GM21360 (cell line): ENCODE results near the gene PRKD1.

Source experiments
- ATAC-seq: cut with Tn5 transposase; IDR thresholded peaks from one replicate; pipeline ENCODE4 v1.9.1; 2021; ENCODE audit warnings: mild to moderate bottlenecking, moderate library complexity; ENCODE audit not compliant: unreplicated experiment

PRKD1 gene

DNA sequence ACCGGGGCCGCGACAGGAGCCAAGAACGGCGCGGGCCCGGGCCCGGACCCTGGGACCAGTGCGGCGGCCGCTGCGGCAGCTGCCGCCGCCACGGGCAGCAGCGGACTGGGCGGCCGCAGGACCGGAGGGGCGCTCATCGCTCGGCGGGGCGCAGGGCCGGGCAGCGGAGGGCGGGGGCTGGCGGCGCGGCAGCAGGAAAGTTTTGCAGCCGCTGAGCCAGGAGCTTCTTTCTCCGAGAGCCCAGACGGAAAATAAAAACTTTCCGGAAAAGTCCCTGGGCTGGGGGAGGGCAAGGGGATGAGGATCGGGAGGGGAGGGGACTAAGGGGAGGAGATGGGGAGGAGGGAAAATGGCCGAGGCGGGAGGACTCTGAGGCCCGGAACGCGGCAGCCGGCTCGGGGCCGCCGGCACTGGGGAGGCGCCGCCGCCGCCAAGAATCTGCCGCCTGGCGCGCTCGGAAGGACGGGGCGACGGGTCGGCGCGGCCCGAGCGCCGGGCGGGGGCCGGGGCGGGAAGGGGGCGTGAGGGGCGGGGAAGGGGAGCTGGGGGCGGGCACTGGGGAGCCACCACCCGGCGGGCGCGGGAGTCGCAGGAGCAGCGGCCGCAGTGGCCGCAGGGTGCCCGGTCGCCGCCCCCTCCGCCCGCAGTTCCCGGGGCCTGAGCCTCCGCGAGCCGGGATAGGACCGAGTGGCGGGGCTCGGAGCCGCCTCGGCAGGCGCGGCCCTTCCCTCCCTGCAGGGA lies at the start of gene PRKD1:
Gene PRKD1 (minus strand): TSS at position 472 of the 741 bp plus-strand sequence.
- ATAC-seq = no peak

DNA sequence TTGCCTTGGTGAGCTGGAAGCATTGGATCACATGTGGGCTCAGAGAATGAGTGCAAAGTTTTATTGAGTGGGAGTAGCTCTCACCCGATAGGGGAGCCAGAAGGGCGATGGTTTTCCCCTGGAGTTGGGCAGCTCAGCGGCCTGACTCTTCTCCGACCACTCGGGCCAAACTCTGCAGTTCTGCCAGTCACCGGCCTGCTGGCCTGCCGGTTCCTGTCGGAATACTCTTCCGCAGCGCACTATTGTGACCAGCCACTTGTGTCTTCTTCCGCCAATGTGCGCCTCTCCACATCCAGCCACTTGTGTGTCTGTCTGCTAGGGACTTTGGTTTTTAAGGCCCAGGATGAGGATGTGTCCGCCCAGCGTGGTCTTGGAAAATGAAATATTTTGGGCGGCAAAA lies 43.5 kb upstream of the PRKD1 start:
- no peak for ATAC-seq

- ATAC-seq = no peak
Observed at GRCh38 chr14:29955087-29955486, 27.4 kb upstream of the PRKD1 start.

DNA sequence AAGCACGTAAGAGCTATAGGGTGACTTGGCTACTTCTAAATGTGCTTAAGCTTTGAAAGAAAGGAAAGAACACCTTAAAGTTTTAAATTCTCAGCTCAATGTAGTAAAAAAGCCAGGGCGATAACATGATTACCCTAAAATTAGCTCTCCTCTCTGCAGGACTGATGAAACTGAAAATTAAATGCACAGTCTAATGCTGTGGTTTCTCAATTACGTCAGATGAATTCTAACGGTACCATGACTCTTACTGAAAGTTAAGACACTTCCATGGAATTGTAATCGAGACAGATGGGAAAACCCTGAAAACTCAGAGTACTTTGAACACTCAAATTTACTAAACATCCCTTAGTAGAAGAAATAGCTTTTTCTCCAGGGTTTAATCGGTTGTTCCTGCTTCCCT lies 25.9 kb upstream of the PRKD1 start:
- ATAC-seq = no peak

DNA sequence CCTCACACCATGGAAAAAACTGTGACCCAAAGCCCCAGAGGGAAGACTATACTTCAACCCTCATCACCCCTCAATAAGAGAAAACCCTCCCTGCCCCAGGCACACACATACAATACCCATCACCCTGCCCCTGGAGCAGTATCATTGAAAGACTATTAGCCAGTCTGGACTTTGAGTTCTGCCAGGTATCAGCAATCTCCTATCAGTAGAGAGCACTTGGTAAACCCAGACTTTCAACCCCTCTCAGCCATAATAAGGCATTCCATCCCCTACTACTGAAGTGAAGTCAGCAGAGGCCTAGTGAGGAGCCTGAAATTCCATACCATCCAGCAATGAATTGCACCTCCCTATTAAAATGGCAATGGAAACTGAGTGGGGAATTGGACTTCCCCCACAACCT lies 16.4 kb upstream of the PRKD1 start:
- no peak for ATAC-seq

GRCh38 chr14:29941401-29941800 lies 13.8 kb upstream of the PRKD1 start:
- ATAC-seq = no peak

- ATAC-seq = no peak
Observed at GRCh38 chr14:29940482-29940881, 12.8 kb upstream of the PRKD1 start.

DNA sequence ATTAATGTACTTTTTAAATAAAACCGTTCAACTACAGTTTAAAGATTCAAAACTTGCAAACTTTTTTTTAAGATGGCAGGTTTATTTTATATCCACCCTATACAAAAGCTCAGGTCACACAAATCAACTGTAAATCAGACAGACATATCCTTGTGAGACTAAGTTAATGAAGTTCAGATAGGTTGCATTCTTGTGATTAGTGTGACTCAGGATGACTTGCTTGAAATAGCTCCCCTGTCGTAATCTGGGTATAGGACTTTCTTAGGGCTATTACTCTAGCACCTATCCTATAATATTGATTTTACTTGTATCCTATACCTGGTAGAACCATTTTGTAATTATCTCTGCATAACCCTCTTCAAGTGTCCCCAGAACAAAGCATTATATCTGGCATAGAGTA lies 9.5 kb upstream of the PRKD1 start:
- no peak for ATAC-seq

- no peak for ATAC-seq
Observed at GRCh38 chr14:29930283-29930682, 2.6 kb upstream of the PRKD1 start.

DNA sequence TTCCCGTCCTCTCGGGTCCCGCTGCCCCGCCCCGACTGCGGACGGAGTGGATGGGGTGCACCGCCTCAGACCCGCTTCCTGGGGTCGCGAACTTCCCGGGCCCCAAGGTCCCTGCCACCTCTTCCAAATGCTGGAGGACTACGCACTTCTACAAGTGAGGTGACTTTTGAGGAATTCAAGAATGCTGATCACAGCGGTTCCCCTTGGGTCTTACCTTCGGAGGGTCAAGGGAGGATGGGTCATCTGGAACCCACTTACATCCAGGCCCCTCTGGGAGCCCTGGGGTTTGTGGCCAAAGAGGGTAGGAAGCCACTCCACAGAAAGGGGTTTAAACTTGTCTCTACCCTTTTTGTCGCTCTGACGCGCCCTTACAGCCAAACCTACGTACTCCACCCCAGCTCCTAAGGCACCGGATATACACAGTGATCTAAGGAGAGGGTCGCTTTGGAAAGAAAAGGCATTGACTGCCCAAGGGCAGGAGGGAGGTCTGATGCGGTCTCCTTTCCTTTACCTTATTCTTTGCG lies 532 bp upstream of the PRKD1 start:
- no peak for ATAC-seq

GRCh38 chr14:29926701-29927375 lies 809 bp downstream of the PRKD1 start:
- ATAC-seq = no peak

DNA sequence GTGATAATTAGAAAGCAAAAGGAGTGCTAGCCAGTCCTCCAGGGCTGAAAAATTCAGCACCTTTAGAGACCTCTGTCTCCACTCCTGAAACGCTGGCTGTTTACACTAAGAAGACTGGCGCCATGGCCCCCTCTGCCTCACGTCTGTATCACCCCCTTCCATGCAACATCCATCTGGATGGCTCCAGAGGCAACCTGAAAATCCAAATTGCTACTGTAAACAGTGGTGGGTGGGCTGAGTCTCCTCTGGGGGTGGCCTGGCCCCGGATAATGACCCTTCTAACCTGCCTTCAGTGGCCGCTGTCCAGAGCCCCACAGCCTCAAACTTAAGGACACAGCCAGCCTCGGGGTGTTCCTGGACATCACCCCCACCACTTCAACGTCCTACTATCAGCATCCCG lies 1.4 kb downstream of the PRKD1 start:
- ATAC-seq = no peak

DNA sequence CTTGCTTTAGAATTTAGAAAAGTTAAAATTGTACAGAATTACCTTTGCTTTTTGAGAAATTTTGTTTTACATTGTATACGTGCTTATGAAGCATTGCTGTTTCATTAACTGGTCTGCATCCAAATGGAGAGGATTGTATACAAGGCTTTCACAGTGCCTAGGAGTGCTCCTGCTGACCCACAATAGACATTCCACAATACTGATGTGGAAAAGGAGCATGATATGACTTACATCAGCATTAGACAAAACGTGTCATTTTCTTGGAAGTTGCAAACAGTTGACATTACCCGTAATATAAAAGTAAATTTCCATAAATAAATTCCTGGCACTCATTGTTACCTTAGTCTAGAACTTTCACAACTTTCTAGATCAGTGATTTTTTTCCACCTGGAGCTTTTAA lies 1.9 kb downstream of the PRKD1 start:
- no peak for ATAC-seq

DNA sequence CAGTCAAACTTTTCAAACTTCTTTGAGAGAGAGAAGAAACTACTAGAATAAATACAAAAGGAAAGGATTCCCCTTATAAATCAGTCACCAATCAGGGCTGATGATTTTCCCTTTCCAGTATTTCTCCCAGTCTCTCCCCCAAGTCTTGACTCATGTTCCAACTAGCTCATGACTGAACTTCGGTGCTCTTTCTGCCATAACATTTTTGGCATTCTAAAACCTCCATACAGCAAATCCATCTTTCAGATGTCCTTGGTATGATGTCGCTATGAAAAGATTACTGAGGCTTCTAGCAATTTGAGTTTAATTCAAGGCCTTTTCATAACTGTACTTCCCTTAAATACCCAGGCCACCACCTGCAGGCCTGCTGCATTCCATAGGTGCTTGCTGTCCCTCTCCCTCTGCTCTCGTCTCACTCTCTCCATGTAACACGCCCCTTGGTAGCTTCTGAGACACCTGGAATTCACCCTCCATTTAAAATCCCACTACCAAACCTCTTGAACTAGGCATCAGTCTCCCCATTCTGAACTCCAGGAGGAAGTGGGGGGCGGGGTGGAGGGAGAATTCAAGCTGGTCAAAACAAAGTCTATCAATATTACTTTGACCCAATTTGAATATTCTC lies 2.4 kb downstream of the PRKD1 start:
- no peak for ATAC-seq

- no peak for ATAC-seq
Observed at GRCh38 chr14:29919845-29920244, 7.8 kb downstream of the PRKD1 start.

GRCh38 chr14:29918981-29919380 lies 8.7 kb downstream of the PRKD1 start:
- ATAC-seq = no peak

DNA sequence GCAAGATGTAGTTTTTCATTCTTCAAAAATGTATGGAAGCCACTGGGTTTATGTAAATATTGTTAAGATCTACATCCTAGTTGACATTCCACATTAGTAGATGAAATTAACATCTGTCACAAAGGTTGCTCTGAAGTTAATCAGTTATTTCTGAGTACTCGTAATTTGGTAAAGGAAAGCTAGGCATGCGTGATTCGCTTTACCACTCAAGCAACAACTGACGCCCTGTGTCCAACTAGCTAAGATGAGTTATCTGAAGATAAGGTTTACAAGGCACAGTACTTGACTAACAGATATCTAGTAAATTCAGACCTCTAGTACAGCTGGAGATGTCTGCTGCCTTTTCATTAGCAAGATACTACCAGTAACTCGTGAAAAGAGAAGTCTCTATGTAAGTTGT lies 14.1 kb downstream of the PRKD1 start:
- ATAC-seq = no peak

DNA sequence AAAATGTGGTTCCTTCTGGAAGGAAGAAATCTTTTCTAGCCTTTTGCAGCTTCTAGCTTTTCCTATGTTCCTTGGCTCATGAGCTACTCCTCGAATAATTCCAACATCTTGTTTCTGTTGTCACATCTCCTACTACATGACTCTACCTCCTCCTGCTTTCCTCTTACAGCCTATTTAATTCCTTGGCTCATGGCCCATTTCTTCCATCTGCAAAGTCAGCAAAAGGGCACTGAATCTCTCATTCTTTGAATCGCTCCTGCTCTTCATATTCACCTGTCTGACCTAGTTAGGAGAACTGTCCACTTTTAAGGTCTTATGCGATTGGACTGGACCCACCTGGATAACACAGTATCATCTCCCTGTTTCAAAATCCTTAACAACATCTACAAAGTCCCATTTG lies 15.8 kb downstream of the PRKD1 start:
- ATAC-seq = no peak

DNA sequence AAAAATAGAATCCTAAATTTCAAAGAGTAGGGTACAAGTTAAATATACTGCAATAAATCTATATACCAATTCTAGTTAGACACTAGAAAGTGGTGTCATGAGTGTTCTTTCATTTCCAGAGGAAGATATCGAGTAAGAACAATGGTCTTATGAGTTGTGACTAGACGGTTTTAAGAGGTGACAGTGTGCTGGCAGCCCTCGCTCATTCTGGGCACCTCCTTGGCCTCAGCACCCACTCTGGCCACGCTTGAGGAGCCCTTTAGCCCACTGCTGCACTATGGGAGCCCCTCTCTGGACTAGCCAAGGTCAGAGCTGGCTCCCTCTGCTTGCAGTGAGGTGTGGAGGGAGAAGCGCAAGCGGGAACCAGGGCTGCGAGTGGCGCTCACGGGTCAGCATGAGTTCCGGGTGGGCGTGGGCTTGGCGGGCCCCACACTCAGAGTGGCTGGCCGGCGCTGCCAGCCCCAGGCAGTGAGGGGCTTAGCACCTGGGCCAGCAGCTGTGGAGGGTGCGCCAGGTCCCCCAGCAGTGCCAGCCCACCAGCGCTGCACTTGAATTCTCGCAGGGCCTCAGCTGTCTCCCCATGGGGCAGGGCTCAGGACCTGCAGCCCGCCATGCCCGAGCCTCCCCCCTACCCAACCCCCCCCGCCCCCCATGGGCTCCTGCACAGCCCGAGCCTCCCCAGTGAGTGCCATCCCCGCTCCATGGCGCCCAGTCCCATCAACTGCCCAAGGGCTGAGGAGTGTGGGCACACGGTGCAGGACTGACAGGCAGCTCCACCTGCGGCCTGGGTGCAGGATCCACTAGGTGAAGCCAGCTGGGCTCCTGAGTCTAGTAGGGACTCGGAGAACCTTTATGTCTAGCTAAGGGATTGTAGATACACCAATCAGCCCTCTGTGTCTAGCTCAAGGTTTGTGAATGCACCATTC lies 18.7 kb downstream of the PRKD1 start:
- ATAC-seq = no peak

DNA sequence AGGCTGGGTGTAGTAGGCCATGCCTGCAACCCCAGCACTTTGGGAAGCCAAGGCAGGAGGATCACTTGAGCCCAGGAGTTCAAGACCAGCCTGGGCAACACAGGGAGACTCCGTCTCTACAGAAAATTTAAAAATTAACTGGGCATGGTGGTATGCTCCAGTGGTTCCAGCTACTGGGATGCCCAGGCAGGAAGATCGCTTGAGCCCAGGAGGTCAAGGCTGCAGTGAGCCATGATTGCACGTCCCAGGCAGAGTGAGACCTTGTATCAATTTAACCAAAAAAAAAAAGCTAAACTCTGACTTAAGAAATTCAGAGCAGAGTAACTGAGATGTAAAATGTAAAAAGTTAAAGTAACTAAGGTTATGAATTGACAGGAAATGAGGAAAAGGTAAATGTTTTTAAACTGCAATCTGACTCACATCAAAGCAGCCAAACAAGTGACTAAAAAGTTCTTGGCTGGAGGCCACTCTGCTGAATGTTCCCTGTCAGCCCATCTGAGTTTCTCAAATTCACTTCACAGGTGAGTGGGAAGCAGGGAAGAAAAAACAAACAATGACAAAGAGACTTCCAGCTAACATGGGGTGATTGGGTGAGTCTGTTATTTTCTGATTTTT lies 21.3 kb downstream of the PRKD1 start:
- no peak for ATAC-seq

GRCh38 chr14:29905543-29905942 lies 22.1 kb downstream of the PRKD1 start:
- ATAC-seq = no peak
